AG09309 (cell line): Measurements from ENCODE around the gene NHLRC1.

Experiments used
- DNase-seq: peaks from one replicate; pipeline ENCODE4 v3.0.0-alpha.2; 2010; ENCODE audit warnings: low read depth
- H3K4me3 ChIP-seq: 2 replicates; pipeline ENCODE4 v1.5.1; 2011; ENCODE audit warnings: mild to moderate bottlenecking, low read depth, low read length, moderate library complexity; ENCODE audit not compliant: control insufficient read depth
- CTCF ChIP-seq: IDR thresholded peaks from 2 replicates; pipeline ENCODE4 v1.5.1; 2011; ENCODE audit warnings: mild to moderate bottlenecking, low read depth, low read length, inconsistent platforms; ENCODE audit not compliant: insufficient read depth, control insufficient read depth; ENCODE audit errors: missing control alignments

Gene NHLRC1

GRCh38 chr6:18096423-18096822 is 26.1 kb downstream of the NHLRC1 start:
- no peak for DNase-seq
- no peak for TF ChIP-seq CTCF
- no peak overlapping the region for H3K4me3 ChIP-seq

DNA sequence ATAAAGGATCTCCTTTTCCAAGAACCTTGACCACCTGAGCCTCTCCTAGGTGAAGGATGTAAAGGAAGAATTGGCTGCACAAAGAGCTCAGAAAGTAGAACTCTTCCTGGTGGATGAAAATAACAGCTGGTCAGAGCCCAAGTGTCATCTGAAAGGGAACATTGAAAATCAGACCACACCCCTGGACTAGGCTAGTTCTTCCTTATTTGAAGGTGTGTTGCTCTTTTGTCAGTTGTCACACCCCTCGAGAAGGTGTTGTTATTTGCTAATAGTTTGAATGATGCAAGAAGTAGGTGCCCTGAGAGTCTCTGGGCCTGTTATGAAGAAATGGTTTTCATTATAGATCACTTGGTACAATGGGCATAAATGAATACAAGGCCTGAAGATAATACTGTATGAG is 31.1 kb downstream of the NHLRC1 start:
- DNase-seq, result no peak
- no peak overlapping the region for H3K4me3 ChIP-seq
- TF ChIP-seq CTCF, result no peak

DNA sequence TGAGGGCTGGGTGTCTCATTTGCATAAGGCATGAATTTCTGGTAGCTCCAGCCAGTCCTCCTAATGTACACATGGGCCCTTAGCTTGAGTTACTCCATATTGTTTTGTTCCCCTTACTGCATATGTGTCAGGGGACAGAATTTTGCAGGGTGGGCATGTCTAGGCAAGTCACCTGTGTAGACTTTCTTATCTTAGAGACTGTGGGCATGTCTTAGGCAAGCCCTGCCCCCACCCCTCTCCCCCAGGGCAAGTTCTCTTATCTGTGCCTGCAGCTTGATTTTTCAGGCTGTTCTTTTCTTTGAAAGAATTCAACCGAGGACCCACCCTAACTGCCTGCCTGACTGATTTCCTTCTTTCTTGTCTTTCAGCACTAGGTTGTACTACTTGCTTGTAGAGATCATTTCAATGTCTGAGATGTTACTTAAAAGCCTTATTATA is 32.1 kb downstream of the NHLRC1 start:
- no peak for TF ChIP-seq CTCF
- no peak overlapping the region for H3K4me3 ChIP-seq
- no peak for DNase-seq

- TF ChIP-seq CTCF, result no peak
- DNase-seq, result no peak
- H3K4me3 ChIP-seq, result no peak overlapping the region
Measured at GRCh38 chr6:18088419-18089296, 33.8 kb downstream of the NHLRC1 start.

GRCh38 chr6:18087396-18088165 is 34.9 kb downstream of the NHLRC1 start:
- no peak overlapping the region for H3K4me3 ChIP-seq
- TF ChIP-seq CTCF, result no peak
- DNase-seq, result no peak

- TF ChIP-seq CTCF, result no peak
- no peak overlapping the region for H3K4me3 ChIP-seq
- no peak for DNase-seq
Measured at GRCh38 chr6:18081025-18081668, 41.3 kb downstream of the NHLRC1 start.
